IgD-negative memory B cell (primary cell): ENCODE measurements around the gene SLC18B1. TPM values are rescaled to one million over a fixed set of nuclear protein-coding genes. Genes with fewer than 3 reads are reported as not detected.

Experiments
- H3K27ac Mint-ChIP-seq, 3 donors: one replicate each; pipeline ENCODE4 v1.8.0; 2020 to 2022; ENCODE audit warnings: mild to moderate bottlenecking in 3 of 3, mixed read lengths in 3 of 3, moderate library complexity in 1 of 3
- H3K27me3 Mint-ChIP-seq: one replicate; pipeline ENCODE4 v1.8.0; 2021; ENCODE audit warnings: mixed read lengths
- H3K36me3 Mint-ChIP-seq: one replicate; pipeline ENCODE4 v1.8.0; 2020; ENCODE audit warnings: mild to moderate bottlenecking, mixed read lengths
- H3K4me1 Mint-ChIP-seq, 3 donors: one replicate each; pipeline ENCODE4 v1.8.0; 2020 to 2022; ENCODE audit warnings: mixed read lengths in 3 of 3, mild to moderate bottlenecking in 1 of 3
- H3K4me3 Mint-ChIP-seq, 4 donors: one replicate each; pipeline ENCODE4 v1.8.0; 2020 to 2022; ENCODE audit warnings: mild to moderate bottlenecking in 4 of 4, mixed read lengths in 4 of 4, moderate library complexity in 3 of 4
- H3K9me3 Mint-ChIP-seq, 3 donors: one replicate each; pipeline ENCODE4 v1.8.0; 2020 to 2021; ENCODE audit warnings: mixed read lengths in 3 of 3, mild to moderate bottlenecking in 1 of 3
- polyA plus RNA-seq: library from polyadenylated mRNA; unstranded; fragments of 300-500 nt; fragmentation: Illumina TruSeq; gene quantifications from one replicate; pipeline ENCODE4 v1.2.3, GENCODE V29; 2021

SLC18B1 gene
- polyA plus RNA-seq, 1 donor from 2014 or later = 11.3 TPM

GRCh38 chr6:132742495-132742894 is 55.9 kb downstream of the SLC18B1 start:
- H3K9me3 Mint-ChIP-seq = peaks cover 3 to 16% (median 8%) of the 10 kb centered on the region in 3 donors
- H3K4me3 Mint-ChIP-seq = no peak overlapping the region
- H3K27me3 Mint-ChIP-seq = no peaks in the 10 kb centered on the region
- no peak overlapping the region for H3K27ac Mint-ChIP-seq
- peaks cover 12% of the 10 kb centered on the region for H3K36me3 Mint-ChIP-seq
- no peaks in the 10 kb centered on the region for H3K4me1 Mint-ChIP-seq

GRCh38 chr6:132741281-132741680 is 57.2 kb downstream of the SLC18B1 start:
- Mint-ChIP-seq H3K4me1 (peaks cover under 1 to 5% (median 5%) of the 10 kb centered on the region in 3 donors), H3K4me3 (peak overlapping the region in 1 of 4 donors; percentile 5), H3K27me3 (peaks cover 3% of the 10 kb centered on the region), H3K9me3 (peaks cover 3 to 16% (median 8%) of the 10 kb centered on the region in 3 donors), H3K27ac (no peak overlapping the region), H3K36me3 (peaks cover 6% of the 10 kb centered on the region)

DNA sequence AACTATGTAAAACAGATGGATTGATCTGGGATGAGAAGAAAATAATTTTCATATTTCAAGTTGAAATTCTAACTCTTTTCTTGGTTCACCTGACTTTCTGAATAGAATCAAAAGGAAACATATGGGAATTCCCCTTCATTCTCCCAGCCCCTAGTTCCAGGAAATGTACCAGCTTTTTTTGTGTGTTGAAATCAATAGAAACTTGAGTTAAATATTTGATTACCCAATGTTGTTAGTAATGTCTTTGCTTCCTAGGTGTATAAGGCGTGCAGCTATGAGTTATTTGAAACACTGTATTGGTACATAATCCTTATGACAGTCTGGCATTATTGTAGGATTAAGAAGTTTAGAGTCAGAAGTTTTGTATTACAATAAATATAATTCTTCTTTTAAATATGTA is 62.2 kb downstream of the SLC18B1 start:
- Mint-ChIP-seq H3K27me3 (peaks cover 3% of the 10 kb centered on the region), H3K9me3 (peaks cover 3 to 16% (median 8%) of the 10 kb centered on the region in 3 donors), H3K4me1 (peaks cover 3 to 7% (median 5%) of the 10 kb centered on the region in 3 donors), H3K36me3 (no peaks in the 10 kb centered on the region), H3K4me3 (no peak overlapping the region), H3K27ac (no peak overlapping the region)

DNA sequence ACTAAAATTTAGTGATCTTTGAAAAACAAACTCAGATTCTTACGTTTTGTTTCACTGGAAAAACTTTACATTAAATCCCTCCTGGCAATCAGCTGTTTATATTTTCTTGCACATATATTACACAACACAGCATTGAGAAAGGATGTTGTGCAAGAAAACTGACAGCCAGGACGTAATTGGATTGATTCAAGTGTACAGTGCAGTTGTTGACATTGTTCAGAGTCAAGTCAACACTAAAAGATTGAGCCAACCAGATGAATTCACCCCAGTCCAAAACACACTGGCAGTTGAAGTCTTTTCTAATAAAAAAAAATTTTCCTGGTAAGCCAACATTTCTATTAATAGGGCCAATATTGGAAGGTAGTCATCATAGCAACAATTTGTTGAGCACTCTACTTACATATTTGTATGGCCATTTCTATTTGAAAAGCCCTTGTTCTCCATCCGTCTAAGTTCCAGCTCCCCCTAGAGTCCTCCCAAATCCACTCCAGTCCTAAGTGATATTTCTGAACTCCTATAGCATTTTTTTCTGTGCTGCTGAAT is 63.7 kb downstream of the SLC18B1 start:
- Mint-ChIP-seq H3K27ac (no peak overlapping the region), H3K4me3 (no peak overlapping the region), H3K27me3 (peaks cover 3% of the 10 kb centered on the region), H3K36me3 (no peaks in the 10 kb centered on the region), H3K4me1 (peaks cover 3 to 7% (median 5%) of the 10 kb centered on the region in 3 donors), H3K9me3 (peaks cover 3 to 12% (median 7%) of the 10 kb centered on the region in 3 donors)

DNA sequence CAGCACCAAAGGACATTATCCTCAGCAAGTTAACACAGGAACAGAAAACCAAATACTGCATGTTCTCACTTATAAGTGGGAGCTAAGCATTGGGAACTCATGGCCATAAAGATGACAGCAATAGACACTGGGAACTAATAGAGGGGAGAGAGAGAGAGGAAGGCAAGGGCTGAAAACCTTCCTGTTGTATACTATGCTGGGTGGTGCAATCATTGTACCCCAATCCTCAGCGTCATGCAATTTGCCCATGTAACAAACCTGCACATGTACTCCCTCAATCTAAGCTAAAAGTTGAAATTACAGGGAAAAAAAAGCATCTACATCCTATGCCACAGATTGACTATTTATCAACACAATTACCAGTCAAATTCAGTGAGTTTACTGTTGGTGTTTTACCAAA is 64.6 kb downstream of the SLC18B1 start:
- Mint-ChIP-seq H3K36me3 (no peaks in the 10 kb centered on the region), H3K9me3 (peaks cover 2 to 8% (median 3%) of the 10 kb centered on the region in 3 donors), H3K4me3 (no peak overlapping the region), H3K27me3 (peaks cover 3% of the 10 kb centered on the region), H3K4me1 (peaks cover 3 to 7% (median 5%) of the 10 kb centered on the region in 3 donors), H3K27ac (no peak overlapping the region)

DNA sequence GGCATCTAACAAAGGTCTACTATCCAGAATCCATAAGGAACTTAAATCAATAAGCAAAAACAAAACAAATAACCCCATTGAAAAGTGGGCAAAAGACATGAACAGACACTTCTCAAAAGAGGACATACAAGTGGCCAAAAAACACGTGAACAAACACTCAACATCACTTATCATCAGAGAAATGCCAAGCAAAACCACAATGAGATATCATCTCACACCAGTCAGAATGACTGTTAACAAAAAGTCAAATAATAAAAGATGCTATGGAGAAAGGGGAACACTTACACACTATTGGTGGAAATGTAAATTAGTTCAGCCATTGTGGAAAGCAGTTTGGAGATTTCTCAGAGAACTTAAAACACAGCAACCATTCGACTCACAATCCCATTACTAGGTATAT is 65.2 kb downstream of the SLC18B1 start:
- H3K4me1 Mint-ChIP-seq = peaks cover 3 to 7% (median 5%) of the 10 kb centered on the region in 3 donors
- peaks cover 3% of the 10 kb centered on the region for H3K27me3 Mint-ChIP-seq
- H3K36me3 Mint-ChIP-seq = no peaks in the 10 kb centered on the region
- H3K27ac Mint-ChIP-seq = peak overlapping the region in 1 of 3 donors; percentile 59
- no peak overlapping the region for H3K4me3 Mint-ChIP-seq
- peaks cover 0 to 3% (median 2%) of the 10 kb centered on the region in 3 donors for H3K9me3 Mint-ChIP-seq

GRCh38 chr6:132731086-132731485 is 67.4 kb downstream of the SLC18B1 start:
- Mint-ChIP-seq H3K4me3 (no peak overlapping the region), H3K27me3 (no peaks in the 10 kb centered on the region), H3K4me1 (peaks cover 3 to 4% (median 3%) of the 10 kb centered on the region in 3 donors), H3K9me3 (no peaks in the 10 kb centered on the region), H3K36me3 (no peaks in the 10 kb centered on the region), H3K27ac (no peak overlapping the region)

DNA sequence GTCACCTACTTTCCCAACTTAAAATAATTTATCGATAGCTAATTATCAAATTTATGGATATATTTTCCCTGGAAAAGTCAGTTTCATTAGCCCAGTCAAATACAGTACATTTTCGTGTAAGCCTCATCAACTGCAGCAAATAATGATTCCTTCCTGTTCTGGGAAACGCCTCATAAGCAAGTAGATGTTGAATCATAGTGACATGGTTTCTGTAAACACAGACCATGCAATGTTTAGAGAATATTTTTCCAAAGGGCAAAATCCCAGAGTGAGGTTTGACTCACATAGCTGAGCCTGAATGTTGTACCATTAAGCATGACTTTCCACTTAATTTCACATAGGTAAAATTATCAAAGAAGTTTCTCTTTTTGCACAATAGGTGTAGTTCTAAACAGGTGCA is 67.9 kb downstream of the SLC18B1 start:
- Mint-ChIP-seq H3K4me3 (no peak overlapping the region), H3K36me3 (no peaks in the 10 kb centered on the region), H3K4me1 (peaks cover 8 to 9% (median 8%) of the 10 kb centered on the region in 3 donors), H3K27ac (no peak overlapping the region), H3K27me3 (no peaks in the 10 kb centered on the region), H3K9me3 (no peaks in the 10 kb centered on the region)

DNA sequence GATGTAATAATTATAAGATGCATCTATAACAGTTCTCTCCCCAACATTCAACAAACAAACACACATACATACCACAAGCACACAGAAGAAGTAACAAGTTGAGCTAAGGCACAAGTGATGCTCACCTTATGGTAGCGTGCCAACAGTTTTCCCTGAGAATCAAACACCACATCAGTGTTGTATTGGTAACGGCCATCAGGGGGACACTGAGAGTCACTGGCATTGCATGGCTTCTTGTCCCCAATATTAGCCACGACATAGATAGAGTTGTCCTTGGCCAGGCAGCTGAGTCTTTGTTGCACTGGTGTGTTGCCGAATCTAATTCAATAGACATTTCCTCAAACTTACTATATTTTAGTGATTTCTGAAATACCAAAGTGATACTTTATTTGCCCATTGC is 69.8 kb downstream of the SLC18B1 start:
- H3K9me3 Mint-ChIP-seq = no peaks in the 10 kb centered on the region
- H3K36me3 Mint-ChIP-seq = no peaks in the 10 kb centered on the region
- H3K4me3 Mint-ChIP-seq = no peak overlapping the region
- H3K27me3 Mint-ChIP-seq = no peaks in the 10 kb centered on the region
- H3K27ac Mint-ChIP-seq = no peak overlapping the region
- peaks cover 9 to 11% (median 10%) of the 10 kb centered on the region in 3 donors for H3K4me1 Mint-ChIP-seq

DNA sequence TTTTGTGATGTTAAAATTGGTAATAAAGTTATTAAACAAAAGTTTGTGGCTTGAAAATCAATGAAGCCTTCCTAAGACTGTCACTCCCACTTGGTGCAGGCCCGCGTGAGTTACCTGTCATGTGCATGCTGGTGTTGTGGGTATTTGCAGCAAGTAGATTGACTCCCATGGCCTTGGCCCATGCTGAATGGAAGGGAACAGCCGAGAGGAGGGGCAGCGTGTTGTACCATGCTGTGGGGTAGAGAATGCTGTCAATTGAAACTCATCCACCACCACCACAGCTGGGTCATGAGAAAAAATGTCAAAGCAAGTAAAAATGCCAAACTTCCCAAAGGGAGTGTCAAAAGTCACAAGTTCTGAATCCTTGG is 71.8 kb downstream of the SLC18B1 start:
- Mint-ChIP-seq H3K27me3 (no peaks in the 10 kb centered on the region), H3K9me3 (no peaks in the 10 kb centered on the region), H3K36me3 (no peaks in the 10 kb centered on the region), H3K27ac (no peak overlapping the region), H3K4me1 (peaks cover 9 to 11% (median 10%) of the 10 kb centered on the region in 3 donors), H3K4me3 (no peak overlapping the region)

GRCh38 chr6:132725947-132726607 is 72.4 kb downstream of the SLC18B1 start:
- no peaks in the 10 kb centered on the region for H3K27me3 Mint-ChIP-seq
- H3K4me3 Mint-ChIP-seq = peak overlapping the region in 1 of 4 donors; percentile 28
- H3K27ac Mint-ChIP-seq = no peak overlapping the region
- no peaks in the 10 kb centered on the region for H3K9me3 Mint-ChIP-seq
- H3K36me3 Mint-ChIP-seq = no peaks in the 10 kb centered on the region
- peaks cover 9 to 11% (median 10%) of the 10 kb centered on the region in 3 donors for H3K4me1 Mint-ChIP-seq

DNA sequence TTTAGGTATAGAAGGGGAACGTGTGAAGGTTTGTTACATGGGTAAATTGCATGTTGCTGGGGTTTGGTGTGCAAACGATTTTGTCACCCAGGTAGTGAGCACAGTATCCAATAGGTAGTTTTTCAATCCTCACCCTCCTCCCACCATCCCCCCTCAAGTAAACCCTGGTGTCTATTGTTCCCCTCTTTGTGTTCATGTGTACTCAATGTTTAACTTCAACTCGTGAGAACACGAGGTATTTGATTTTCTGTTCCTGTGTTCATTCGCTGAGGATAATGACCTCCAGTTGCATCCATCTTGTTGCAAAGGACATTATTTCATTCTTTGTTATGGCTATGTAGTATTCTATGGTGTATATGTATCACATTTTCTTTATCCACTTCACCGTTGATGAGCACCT is 73.0 kb downstream of the SLC18B1 start:
- Mint-ChIP-seq H3K4me1 (peaks cover 9 to 11% (median 10%) of the 10 kb centered on the region in 3 donors), H3K27ac (no peak overlapping the region), H3K36me3 (no peaks in the 10 kb centered on the region), H3K9me3 (no peaks in the 10 kb centered on the region), H3K4me3 (no peak overlapping the region), H3K27me3 (no peaks in the 10 kb centered on the region)

- no peaks in the 10 kb centered on the region for H3K4me1 Mint-ChIP-seq
- no peak overlapping the region for H3K27ac Mint-ChIP-seq
- no peaks in the 10 kb centered on the region for H3K9me3 Mint-ChIP-seq
- peaks cover 2% of the 10 kb centered on the region for H3K36me3 Mint-ChIP-seq
- peaks cover 2% of the 10 kb centered on the region for H3K27me3 Mint-ChIP-seq
- H3K4me3 Mint-ChIP-seq = no peak overlapping the region
Measured at GRCh38 chr6:132719736-132720448, 78.5 kb downstream of the SLC18B1 start.
